ENCODE results near the gene H19.

H19 gene

DNA sequence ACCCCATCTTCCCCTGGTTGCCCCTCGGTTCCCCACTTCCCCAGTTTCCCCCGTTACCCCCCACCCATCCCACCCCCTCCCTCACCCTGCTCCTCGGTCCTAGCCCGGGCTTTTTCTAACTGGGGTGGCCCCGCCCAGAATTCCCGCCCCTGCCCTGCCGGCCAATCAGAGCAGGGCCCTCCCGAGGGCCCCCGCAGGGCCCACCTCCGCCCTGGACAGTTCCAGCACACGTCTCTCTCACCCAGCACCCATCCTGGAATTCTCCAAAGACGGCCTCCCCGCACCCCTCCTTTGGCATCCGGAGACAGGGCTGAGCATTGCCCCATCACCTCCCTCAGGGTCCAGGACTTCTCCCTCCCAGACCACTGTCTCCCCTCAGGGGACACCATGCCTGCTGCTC, at the start of gene H19:
Gene H19, minus strand, starts transcription at position 88 of the 400 bp plus-strand sequence.
- DNase-seq (ENCODE audit: low read depth, low spot score), result no peak
- H3K27ac ChIP-seq, result no peak within 1 kb of the TSS

DNA sequence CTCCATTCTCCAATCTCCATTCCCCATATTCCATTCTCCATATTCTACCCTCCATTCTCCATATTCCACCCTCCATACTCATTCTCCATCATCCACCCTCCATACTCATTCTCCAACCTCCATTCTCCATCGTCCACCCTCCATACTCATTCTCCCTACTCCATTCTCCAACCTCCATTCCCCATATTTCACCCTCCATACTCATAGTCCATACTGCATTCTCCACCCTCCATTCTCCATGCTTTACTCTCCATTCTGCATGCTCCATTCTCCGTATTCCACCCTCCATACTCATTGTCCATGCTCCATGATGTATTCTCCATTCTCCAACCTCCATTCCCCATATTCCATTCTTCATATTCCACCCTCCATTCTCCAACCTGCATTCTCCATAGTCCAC, 44.3 kb upstream of the H19 start:
- no peak for DNase-seq (ENCODE audit: low read depth, low spot score)
- H3K27ac ChIP-seq, result no peak overlapping the region

DNA sequence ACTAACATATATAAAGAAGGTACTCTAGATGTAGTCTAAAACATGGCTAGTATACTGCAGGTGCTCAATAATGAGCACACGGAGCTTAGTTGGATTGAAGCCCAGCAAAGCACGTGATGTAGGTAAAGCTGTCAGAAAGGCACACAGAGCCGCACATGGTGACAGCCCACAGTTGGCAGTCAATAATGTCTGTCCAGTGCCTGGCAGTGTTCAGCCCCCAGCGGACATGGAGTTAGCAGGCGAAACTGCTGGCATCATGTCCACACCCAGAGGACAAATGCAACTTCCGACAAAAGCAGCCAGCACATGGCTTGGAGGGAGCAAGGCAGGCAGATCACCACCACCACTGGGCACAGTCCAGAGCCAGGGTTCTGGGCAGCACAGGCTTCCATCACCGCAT, 43.5 kb upstream of the H19 start:
- no peak for DNase-seq (ENCODE audit: low read depth, low spot score)
- H3K27ac ChIP-seq, result no peak overlapping the region

DNA sequence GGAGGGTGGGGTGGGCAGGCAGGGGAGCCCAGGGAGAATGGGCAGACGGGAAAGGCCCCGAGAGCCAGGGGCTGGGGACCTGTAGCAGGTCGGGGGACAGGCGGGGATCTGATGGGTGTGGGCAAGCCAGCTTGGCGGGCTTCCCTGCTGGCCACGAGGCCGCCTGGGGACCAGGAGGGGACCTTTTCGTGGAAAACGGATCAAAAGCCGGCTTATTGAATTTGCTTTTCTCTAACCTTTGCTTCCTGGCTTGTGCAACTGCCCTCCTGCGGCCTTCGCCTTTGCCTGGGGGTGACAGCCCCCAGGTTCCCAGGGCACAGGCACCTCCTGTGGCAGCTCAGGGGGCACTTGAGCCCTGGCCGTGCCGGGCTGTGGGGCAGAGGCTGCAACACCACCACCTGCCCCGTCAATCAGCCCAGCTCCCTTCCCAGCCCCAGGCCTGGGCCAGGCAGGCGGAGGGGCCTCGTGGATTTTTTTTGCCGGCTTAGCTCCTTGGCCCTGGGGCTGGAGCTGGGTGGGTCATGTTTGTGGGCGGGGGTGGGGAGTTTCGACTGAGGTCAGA, 41.6 kb upstream of the H19 start:
- H3K27ac ChIP-seq, result no peak overlapping the region
- no peak for DNase-seq (ENCODE audit: low read depth, low spot score)

DNA sequence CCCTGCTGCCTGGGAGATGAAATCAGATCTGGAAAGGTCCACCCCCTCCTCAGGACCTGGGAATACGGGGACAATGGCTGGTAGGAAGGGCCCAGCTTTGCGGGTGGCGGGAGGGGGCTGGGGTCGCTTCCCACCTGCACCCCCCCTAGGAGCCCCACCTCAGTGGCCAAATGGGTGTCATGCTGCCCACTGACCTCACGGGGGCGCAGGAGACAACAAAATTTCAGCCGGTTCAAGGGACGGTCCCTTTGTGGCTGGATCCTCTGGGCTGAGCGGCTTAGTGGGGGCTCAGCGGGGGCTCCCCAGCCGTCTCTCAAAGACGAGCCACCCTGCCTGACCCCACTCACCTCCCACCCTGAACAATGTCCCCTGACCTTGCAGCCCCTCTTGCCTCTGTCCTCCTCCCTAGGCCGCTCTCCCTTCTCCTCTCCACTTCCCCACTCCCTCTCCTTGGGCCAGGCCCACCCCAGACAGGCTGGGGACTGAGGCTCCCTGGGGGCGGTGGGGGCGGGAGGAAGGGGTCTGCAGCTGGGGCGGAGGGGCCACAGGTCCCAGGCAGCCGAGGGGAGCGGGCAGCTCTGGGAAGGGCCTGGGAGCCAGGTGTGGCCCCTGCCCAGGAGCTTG, 39.3 kb upstream of the H19 start:
- DNase-seq (ENCODE audit: low read depth, low spot score), result no peak
- no peak overlapping the region for H3K27ac ChIP-seq

DNA sequence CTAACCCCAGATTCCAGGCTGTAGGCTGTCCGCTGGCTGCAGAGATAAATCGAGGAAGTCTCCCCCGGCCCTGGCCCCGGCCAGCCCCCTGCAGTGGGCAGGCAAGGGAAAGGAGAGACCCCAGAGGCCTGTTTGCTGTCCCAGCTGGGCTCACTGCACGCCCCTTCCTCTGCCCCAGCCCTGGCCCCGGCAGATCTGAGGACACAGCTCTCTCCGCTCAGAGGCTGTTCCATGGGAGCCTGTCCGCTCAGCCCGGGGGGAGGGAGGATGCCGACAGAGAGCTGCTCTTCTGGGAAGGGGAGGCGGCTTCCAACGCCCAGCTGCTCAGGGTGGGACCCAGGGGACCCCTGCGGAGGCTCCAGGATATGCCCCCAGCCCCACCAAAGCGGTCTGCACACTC, 37.7 kb upstream of the H19 start:
- no peak overlapping the region for H3K27ac ChIP-seq
- no peak for DNase-seq (ENCODE audit: low read depth, low spot score)

DNA sequence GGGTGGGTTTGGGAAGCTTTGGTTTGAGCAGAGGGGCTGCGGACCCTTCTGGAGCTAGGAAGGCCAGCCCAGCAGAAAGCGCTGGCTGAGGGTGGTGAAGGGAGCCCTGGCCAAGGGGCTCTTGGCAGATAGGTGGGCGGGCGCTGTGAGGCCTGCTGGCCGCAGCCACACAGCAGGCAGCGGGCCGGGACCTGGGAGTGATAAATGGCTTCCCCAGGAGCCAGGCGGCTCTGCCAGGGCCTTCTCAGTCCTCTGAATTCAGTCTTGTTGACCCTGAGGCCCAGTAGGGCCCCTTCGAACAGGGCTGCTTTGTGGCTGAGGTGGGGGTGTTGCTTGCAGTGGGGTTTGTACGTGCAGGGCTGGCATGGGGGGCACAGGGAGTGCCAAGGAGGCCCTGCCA, 33.4 kb upstream of the H19 start:
- no peak for DNase-seq (ENCODE audit: low read depth, low spot score)
- no peak overlapping the region for H3K27ac ChIP-seq

DNA sequence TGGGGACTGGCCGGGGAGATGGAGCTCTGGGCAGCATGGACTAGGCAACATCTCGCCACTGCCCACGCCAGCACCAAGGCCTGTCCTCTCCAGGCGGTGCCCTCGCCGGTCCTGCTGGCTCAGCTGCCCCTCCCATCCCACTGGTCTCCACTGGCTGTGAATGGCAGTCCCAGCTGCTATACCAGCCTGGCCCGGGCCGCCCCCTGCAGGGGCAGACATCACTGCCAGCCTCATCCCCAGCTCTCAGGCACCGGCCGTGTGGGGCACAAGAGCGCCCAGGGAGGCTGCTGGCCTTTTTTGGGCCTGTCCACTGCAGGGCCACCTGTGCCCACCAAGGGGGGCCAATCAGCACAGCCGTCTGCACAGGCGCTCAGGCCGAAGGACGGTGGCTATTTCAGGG, 30.1 kb upstream of the H19 start:
- no peak for DNase-seq (ENCODE audit: low read depth, low spot score)
- no peak overlapping the region for H3K27ac ChIP-seq

DNA sequence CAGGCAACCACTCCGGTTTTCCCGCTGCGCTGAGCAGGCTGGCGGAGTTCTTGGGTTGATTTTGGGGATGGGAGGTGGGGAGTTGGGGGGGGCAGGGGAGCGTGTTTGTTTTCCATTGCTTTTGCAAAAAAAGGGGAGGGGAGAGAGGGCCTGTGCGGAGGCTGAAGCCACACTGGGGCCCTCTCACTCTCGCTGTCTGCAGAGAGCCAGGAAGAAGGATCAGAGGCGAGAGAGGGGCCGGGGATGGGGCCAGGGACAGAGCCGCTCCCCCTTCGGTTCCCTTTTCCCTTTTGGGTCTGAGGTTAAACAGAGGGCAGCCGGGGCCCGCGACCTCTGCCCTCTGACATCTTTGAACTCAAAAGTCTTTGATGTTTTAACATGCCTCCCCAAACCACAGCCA, 17.4 kb upstream of the H19 start:
- no peak for DNase-seq (ENCODE audit: low read depth, low spot score)
- H3K27ac ChIP-seq, result no peak overlapping the region

DNA sequence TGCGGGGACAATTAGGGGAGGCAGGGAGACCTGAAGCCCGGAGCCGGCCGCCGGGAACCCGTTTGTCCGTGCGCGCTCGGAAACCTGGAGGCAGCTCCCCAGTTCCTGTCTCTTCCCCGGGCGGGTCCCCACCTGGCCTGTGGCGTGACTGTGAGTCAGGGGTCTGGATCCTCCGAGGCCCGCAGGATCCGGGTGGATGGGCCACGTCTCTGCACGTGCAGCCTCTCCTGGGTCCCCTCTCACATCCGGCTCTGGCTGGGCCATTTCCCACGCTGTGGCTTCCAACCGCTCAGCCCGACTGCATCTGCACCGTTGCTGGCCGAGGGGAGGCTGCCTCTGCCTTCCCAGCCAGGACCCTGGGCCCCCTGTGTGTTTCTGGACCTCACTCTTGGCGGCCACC, 14.8 kb upstream of the H19 start:
- H3K27ac ChIP-seq, result no peak overlapping the region
- DNase-seq (ENCODE audit: low read depth, low spot score), result no peak

DNA sequence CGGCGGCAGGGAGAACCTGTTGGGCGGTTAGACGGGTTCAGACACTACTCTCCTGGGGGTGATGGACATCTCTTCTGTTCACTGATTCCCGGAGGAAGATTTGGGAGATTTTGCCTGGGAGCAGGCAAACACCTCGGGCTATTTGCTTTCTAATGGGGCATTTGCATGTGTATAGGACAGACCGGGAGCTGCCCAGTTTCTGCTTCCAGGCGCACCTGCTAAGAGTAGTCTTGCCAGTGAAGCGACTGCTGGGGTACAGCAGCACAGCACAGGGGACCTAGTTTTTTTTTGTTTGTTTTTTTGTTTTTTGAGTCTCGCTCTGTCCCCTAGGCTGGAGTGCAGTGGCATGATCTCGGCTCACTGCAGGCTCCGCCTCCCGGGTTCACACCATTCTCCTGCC, 6.8 kb upstream of the H19 start:
- DNase-seq (ENCODE audit: low read depth, low spot score), result no peak
- no peak overlapping the region for H3K27ac ChIP-seq

DNA sequence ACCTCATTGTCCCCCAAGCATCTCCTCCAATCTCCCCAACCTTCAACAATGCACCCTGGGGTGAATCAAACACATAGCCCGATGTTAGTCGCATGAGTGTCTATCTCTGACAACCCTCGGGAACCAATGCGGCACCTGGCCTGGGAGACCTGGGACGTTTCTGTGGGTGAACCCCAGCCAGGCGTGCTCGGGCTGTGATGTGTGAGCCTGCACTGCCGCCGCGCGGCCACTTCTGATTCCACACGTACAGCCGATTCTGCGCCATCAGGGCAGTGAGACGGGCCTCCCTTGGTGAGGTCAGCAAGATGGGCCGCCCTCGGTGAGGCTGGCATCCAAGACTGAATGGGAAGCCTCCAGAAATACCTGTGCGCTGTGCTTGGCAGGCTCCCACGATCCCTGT, 5.2 kb upstream of the H19 start:
- H3K27ac ChIP-seq, result no peak overlapping the region

DNA sequence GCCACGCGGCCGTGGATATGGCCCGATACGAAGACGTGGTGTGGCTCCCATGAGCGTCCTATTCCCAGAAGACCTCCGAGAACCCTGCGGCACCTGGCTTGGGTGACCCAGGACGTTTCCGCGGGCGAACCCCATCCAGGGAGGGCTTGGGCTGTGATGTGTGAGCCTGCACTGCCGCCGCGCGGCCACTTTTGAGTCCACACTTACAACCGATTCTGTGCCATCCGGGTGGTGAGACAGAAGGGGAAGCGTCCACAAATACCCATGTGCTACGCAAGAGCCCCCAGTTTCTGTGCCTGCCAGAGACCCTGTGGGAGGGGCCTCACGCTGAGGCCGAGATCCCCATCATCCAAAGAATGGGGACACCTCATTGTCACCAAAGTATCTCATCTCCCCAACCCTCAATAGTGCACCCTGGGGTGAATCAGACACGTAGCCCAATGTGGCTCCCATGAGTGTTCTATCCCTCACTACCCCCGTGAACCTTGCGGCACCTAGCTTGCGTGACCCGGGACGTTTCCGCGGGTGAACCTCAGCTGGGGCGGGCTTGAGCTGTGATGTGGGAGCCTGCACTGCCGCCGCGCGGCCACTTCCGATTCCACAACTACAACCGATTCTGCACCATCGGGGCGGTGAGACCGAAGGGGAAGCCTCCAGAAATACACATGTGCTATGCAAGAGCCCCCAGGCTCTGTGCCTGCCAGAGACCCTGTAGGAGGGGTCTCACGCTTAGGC, 4.6 kb upstream of the H19 start:
- no peak for DNase-seq (ENCODE audit: low read depth, low spot score)
- H3K27ac ChIP-seq, result no peak overlapping the region

More for the DNA sequence above, 5.2 kb upstream of the H19 start:
- DNase-seq (ENCODE audit: low read depth, low spot score), result no peak

DNA sequence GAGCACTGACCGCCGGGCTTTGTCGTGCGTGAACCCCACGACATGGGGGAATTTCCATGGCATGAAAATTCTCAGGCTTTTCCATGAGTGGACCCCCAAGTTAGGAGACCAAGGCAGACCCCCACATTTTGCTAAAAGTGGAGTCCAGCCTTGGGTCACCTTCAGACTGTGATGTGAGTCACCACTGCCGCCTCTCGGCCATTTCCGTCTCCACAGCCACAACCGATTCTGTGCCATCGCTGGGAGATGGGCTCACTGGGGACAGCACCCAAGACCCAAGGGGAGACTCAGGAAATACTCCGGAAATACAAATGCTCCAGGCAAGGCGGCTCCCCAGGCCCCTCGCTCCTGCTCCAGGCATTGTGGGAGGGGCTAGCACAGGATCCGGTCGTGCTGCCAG, 1.2 kb upstream of the H19 start:
- H3K27ac ChIP-seq, result no peak overlapping the region
- no peak for DNase-seq (ENCODE audit: low read depth, low spot score)

DNA sequence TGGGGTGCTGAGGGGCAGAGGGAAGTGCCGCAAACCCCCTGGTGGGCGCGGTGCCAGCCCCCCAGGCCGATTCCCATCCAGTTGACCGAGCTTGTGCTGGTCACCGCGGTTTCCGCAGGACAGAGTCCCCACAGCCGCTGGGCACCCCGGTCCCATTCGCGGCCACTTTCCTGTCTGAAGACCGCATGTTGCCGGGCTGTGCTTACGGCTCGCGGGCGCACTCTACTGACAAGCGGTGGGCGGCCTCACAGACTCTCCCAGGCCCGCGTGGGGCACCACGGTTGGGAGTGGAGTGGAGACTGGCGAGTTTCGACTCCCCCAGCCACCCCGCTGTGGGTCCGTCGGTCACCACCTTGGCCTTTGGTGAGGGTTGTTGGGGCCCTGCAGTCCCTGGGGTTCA, 648 bp upstream of the H19 start:
- no peak for DNase-seq (ENCODE audit: low read depth, low spot score)
- no peak overlapping the region for H3K27ac ChIP-seq

DNA sequence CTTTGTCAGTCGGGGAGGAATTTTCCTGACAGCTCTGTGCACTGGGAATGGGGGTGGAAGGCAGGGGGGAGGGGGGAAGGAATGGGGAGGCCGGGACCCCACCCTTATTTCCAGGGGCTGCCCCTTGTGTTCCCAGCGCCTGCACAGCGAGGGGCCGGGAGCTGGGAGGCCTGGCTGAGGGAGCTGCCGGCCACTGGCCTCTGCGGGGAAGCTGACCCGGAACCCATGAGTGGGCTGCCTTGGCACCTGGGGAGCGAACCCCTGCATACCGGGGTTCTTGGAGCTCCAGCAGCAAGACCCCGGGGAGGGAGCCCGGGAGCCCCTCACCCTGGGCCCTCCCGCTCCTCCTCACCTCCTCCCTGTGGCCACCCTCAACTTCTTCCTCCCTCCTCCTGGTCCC, 3.5 kb downstream of the H19 start:
- DNase-seq (ENCODE audit: low read depth, low spot score), result no peak
- no peak overlapping the region for H3K27ac ChIP-seq

DNA sequence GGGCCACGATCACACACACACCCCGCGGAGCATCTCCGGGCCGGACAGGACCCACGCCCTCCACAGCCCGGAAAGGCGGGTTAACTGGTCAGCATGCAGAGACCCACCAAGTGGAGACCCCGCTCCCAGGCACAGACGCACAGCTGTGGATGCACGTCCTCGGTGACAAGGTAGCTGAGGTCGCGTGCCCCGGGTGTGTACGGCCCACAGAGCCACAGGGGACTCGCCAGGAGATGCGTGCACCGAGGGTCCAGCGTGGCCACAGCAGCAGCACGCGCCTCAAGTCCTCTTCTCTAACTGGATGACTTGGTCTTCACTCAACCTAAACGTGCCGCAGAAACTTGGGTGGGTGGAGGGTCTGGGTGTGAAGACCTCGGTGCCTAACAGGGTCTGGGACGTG, 5.5 kb downstream of the H19 start:
- no peak overlapping the region for H3K27ac ChIP-seq
- DNase-seq (ENCODE audit: low read depth, low spot score), result no peak

DNA sequence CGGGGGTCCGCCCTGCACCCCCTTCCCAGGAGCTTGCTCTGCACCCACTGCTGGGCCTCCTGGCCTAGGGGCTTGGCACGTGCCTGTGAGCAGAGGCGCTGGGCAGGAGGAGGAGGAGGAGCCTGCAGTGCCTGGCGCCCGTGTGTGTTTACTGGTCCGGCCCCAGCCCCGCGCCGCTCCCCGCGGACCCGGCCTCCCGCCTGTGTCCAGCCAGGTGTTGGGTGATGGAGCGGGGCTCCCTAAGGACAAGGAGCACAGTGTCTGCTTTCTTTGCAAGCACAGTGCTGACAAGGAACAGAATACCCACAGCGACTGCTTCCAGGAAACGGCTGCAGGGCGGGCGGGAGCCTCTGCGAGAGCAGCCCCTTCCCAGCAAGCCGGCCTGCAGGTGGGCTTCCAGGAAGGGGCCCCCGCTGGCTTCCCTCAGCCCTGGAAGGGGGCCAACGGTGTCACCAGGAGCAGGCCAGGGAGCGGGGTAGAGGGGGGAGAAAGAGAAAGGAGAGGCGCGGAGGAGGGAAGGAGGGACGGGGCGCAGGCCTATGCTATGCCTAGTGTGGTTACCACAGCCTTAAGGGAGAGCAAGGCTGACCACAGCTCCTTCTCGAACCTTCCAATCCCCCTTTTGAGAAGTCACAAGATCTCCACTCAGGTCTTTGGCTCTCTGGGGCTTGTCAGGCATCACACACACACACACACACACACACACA, 6.6 kb downstream of the H19 start:
- DNase-seq (ENCODE audit: low read depth, low spot score), result no peak
- no peak overlapping the region for H3K27ac ChIP-seq

DNA sequence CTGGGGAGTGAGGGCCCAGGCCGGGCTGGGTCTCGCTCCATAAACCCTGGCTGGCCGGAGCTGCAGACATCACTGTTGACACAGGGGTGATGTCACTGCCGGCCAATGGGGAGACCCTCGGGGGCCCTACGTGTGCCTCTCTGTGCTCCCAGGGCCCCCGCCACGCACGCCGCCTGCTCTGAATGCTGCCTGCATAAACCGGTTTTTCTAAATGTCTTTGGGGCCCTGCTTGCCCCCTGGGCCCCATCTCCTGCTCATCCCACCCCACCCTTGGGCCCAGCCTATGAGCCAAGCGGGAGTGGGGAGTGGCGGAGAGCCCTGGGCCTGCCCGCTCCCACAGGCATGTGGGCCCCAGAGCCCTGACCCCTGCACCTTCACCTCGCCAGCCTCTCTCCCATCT, 7.7 kb downstream of the H19 start:
- no peak overlapping the region for H3K27ac ChIP-seq
- no peak for DNase-seq (ENCODE audit: low read depth, low spot score)

DNA sequence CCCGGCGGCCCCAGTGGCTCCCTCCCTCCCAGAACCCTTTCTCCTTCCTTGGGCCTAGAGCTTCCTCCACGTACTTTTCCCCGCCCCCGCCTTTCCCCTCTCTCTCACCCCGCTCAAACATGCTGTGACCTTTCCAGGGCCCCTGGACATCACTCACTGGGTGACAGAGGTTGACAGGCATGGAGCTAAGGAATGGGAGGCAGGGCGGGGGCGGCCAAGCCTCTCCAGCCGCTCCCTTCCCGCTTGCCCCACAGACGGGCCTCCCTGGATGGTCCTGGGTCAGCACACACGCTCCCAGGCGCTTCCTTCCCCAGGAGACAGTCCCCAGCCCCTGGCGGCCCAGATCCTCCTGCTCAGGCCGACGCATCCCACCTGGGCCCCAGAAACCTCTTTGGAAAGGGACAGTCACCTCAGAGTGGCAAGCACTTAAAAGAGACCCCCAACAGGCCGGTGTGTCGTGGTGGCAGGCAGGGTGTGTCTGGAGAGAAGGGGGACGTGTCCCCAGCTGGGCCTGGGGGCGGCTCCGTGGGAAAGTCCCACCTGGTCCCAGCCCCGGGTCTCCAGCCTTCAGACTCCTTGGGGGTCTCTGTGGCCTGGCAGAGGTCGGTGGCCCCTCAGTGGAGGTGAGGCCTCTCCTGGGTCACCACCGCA, 8.8 kb downstream of the H19 start:
- no peak overlapping the region for H3K27ac ChIP-seq
- DNase-seq (ENCODE audit: low read depth, low spot score), result no peak

DNA sequence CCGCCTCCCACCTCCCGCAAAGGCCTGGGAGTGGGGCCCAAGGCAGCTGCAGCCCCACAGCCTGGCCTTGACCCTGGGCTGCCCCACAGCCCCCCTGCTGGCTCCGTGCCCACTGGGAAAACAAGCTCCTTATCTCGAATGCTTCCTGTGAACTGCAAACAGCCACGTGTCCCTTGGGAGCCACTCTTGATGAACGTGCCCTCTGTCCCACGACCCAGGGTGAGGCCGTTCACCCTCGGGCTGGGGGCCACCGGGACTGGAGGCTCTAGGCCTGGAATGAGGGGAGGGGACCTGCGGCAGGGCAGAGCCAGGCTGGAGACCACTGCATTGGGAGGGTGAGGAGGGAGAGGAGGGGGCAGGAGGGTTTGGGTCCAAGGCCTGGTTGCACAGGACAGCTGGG, 9.5 kb downstream of the H19 start:
- DNase-seq (ENCODE audit: low read depth, low spot score), result no peak
- no peak overlapping the region for H3K27ac ChIP-seq

Data from epithelial cell of prostate (primary cell).